ENCODE results near the gene MALT1. TPM values are rescaled to one million over a fixed set of nuclear protein-coding genes. Genes with fewer than 3 reads are reported as not detected.

Gene MALT1
- total RNA-seq, 1 experiment from 2014 or later, result 24.2 TPM

- Histone ChIP-seq H4K20me1 (ENCODE audit: low read length) (no peaks in the 10 kb centered on the region), H3K4me1 (ENCODE audit: insufficient read depth, low read length) (no peaks in the 10 kb centered on the region; the same call in 1 of the 2 replicates), H3K36me3 (ENCODE audit: low read depth, low read length) (peaks cover 10% of the 10 kb centered on the region), H3K27me3 (ENCODE audit: low read length) (no peaks in the 10 kb centered on the region), H3K27ac (ENCODE audit: low read length) (no peak overlapping the region), H3F3A (ENCODE audit: low read length, unreplicated experiment) (no peaks in the 10 kb centered on the region), H2AFZ (ENCODE audit: low read length) (no peak overlapping the region), H3K9me3 (ENCODE audit: low read length) (no peaks in the 10 kb centered on the region), H3K9me2 (replicated peaks; ENCODE audit: low read length) (no peaks in the 10 kb centered on the region), H3K9ac (ENCODE audit: low read length) (no peak overlapping the region), H3K4me3 (ENCODE audit: low read length) (no peak overlapping the region), H3K79me2 (ENCODE audit: low read length) (no peaks in the 10 kb centered on the region; the same call in 1 of the 2 replicates), H3K4me2 (ENCODE audit: low read length) (no peak overlapping the region)
- DNase-seq, result no peak
- no TSS peak for BruUV-seq (replicated peaks)
- CTCF ChIA-PET, result no interaction called here
- POLR2A ChIA-PET (ENCODE audit: unreplicated experiment), result interaction anchor here (0.6 kb wide), 1 partner anchor 37 kb away, joined by 4 read pairs; no protein-coding TSS in a partner anchor
- intact Hi-C loops (cut with micrococcal nuclease), result no loop called here
- ATAC-seq, result no peak
- TF ChIP-seq EZH2 (IDR thresholded peaks at IDR 0.05; ENCODE audit: low read length, unreplicated experiment), result no peak
- no peak for TF ChIP-seq EZH2phosphoT487 (IDR thresholded peaks at IDR 0.05; ENCODE audit: borderline replicate concordance, low read length)
- no peak for TF ChIP-seq CTCF (conservative IDR thresholded peaks at IDR 0.05; ENCODE audit: low read depth, low read length)
Measured at GRCh38 chr18:58698701-58699193, 27.5 kb downstream of the MALT1 start.

- Histone ChIP-seq H3K9me3 (ENCODE audit: low read length) (no peaks in the 10 kb centered on the region), H3K4me1 (ENCODE audit: insufficient read depth, low read length) (no peaks in the 10 kb centered on the region; the same call in 1 of the 2 replicates), H3K27ac (ENCODE audit: low read length) (no peak overlapping the region), H3K9me2 (replicated peaks; ENCODE audit: low read length) (no peaks in the 10 kb centered on the region), H3F3A (ENCODE audit: low read length, unreplicated experiment) (no peaks in the 10 kb centered on the region), H3K36me3 (ENCODE audit: low read depth, low read length) (peaks cover 10% of the 10 kb centered on the region), H3K79me2 (ENCODE audit: low read length) (no peaks in the 10 kb centered on the region), H3K27me3 (ENCODE audit: low read length) (no peaks in the 10 kb centered on the region), H3K4me2 (ENCODE audit: low read length) (no peak overlapping the region), H2AFZ (ENCODE audit: low read length) (no peak overlapping the region), H3K4me3 (ENCODE audit: low read length) (no peak overlapping the region), H4K20me1 (ENCODE audit: low read length) (no peaks in the 10 kb centered on the region), H3K9ac (ENCODE audit: low read length) (no peak overlapping the region)
- DNase-seq, result no peak
- BruUV-seq (replicated peaks), result no TSS peak
- CTCF ChIA-PET, result no interaction called here
- intact Hi-C loops (cut with micrococcal nuclease), result no loop called here
- ATAC-seq, result no peak
- POLR2A ChIA-PET (ENCODE audit: unreplicated experiment), result interaction anchor here (0.5 kb wide), 1 partner anchor 35 kb away, joined by 3 read pairs; no protein-coding TSS in a partner anchor
- TF ChIP-seq CTCF (conservative IDR thresholded peaks at IDR 0.05; ENCODE audit: low read depth, low read length) (no peak), EZH2phosphoT487 (IDR thresholded peaks at IDR 0.05; ENCODE audit: borderline replicate concordance, low read length) (no peak), EZH2 (IDR thresholded peaks at IDR 0.05; ENCODE audit: low read length, unreplicated experiment) (no peak)
Measured at GRCh38 chr18:58699551-58699950, 28.3 kb downstream of the MALT1 start.

DNA sequence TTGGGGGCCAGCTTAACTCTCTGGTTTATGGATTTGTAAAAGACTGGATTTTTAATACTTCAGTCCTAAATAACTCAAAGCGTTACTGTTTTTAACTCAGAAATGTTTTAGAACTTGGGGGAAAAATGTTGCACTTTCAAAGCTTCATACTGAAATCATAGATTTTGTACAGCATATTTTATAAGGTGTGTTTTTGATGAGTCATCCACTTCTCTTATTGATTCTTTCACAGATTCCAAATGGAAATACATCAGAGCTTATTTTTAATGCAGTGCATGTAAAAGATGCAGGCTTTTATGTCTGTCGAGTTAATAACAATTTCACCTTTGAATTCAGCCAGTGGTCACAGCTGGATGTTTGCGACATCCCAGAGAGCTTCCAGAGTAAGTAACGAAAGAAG, 28.9 kb downstream of the MALT1 start:
- ATAC-seq (no peak), DNase-seq (peak; percentile 19)
- Histone ChIP-seq H3K36me3 (ENCODE audit: low read depth, low read length) (peaks cover 10% of the 10 kb centered on the region), H3K9me2 (replicated peaks; ENCODE audit: low read length) (no peaks in the 10 kb centered on the region), H3K79me2 (ENCODE audit: low read length) (no peaks in the 10 kb centered on the region), H3K9me3 (ENCODE audit: low read length) (no peaks in the 10 kb centered on the region), H3K27ac (ENCODE audit: low read length) (no peak overlapping the region), H3K9ac (ENCODE audit: low read length) (no peak overlapping the region), H3K4me1 (ENCODE audit: insufficient read depth, low read length) (no peaks in the 10 kb centered on the region; the same call in 1 of the 2 replicates), H3K4me2 (ENCODE audit: low read length) (no peak overlapping the region), H3F3A (ENCODE audit: low read length, unreplicated experiment) (no peaks in the 10 kb centered on the region), H3K27me3 (ENCODE audit: low read length) (no peaks in the 10 kb centered on the region), H4K20me1 (ENCODE audit: low read length) (no peaks in the 10 kb centered on the region), H3K4me3 (ENCODE audit: low read length) (no peak overlapping the region), H2AFZ (ENCODE audit: low read length) (no peak overlapping the region)
- CTCF ChIA-PET, result no interaction called here
- POLR2A ChIA-PET (ENCODE audit: unreplicated experiment), result no interaction called here
- intact Hi-C loops (cut with micrococcal nuclease), result no loop called here
- BruUV-seq (replicated peaks), result no TSS peak
- no peak for TF ChIP-seq CTCF (conservative IDR thresholded peaks at IDR 0.05; ENCODE audit: low read depth, low read length)
- no peak for TF ChIP-seq EZH2phosphoT487 (IDR thresholded peaks at IDR 0.05; ENCODE audit: borderline replicate concordance, low read length)
- TF ChIP-seq EZH2 (IDR thresholded peaks at IDR 0.05; ENCODE audit: low read length, unreplicated experiment), result no peak

Measured in PC-3 (cell line).